Testis (tissue), 5 donors: ENCODE measurements around the gene TAS2R4. TPM values are rescaled to one million over a fixed set of nuclear protein-coding genes. Genes with fewer than 3 reads are reported as not detected.

Experiments
- DNase-seq: peaks from one replicate; pipeline ENCODE4 v3.0.0-alpha.2; 2019
- H3K27ac ChIP-seq, 2 donors: fragments of 200-600 bp; sonication (generic); one replicate each; pipeline ENCODE4 v1.5.1; 2019
- H3K27me3 ChIP-seq: fragments of 200-600 bp; sonication (generic); one replicate; pipeline ENCODE4 v1.5.1; 2019
- H3K36me3 ChIP-seq: fragments of 200-600 bp; sonication (generic); one replicate; pipeline ENCODE4 v1.5.1; 2017; ENCODE audit warnings: low read depth; ENCODE audit errors: missing control alignments
- H3K4me1 ChIP-seq: fragments of 200-600 bp; sonication (generic); one replicate; pipeline ENCODE4 v1.5.1; 2019
- H3K4me3 ChIP-seq, 2 donors: fragments of 200-600 bp; sonication (generic); one replicate each; pipeline ENCODE4 v1.5.1; 2017 to 2019
- H3K9me3 ChIP-seq: fragments of 200-600 bp; sonication (generic); one replicate; pipeline ENCODE4 v1.5.1; 2017
- CTCF ChIP-seq, 3 experiments: fragments of 450-650 bp in 2 of 3; fragments of 200-600 bp in 1 of 3; sonication (generic) in 1 of 3; IDR thresholded peaks; one replicate each; pipeline ENCODE4 v1.5.1; 2016 to 2019; ENCODE audit warnings: antibody characterized with exemption in 3 of 3, mild to moderate bottlenecking in 2 of 3, moderate library complexity in 1 of 3
- POLR2A ChIP-seq: fragments of 450-650 bp; IDR thresholded peaks from one replicate; pipeline ENCODE4 v1.6.1; 2017; ENCODE audit warnings: antibody characterized with exemption, mild to moderate bottlenecking, moderate library complexity
- WGBS, 2 donors: methylation state at CpG; one replicate each; pipeline ENCODE4 v1.1.5; 2018; 5-methylcytosine and 5-hydroxymethylcytosine counted together
- intact Hi-C: fragments of 100-400 bp; cut with DNase I; formaldehyde crosslinking; loops from one replicate; pipeline ENCODE4 v1.15.1; 2023; ENCODE audit warnings: low total_unique reads
- long read RNA-seq, 2 donors: transcript quantifications; one replicate each; lab custom pipeline, GENCODE V29; 2026
- polyA plus RNA-seq: library from polyadenylated mRNA; stranded (reverse); fragments of 350-450 nt; fragmentation: Illumina TruSeq; extraction: RNeasy Lipid Tissue Mini Kit (QIAGEN cat#74804); gene quantifications from one replicate; pipeline ENCODE4 v1.2.3, GENCODE V29; 2014; ENCODE audit warnings: low read depth, low replicate concordance; ENCODE audit not compliant: insufficient read depth
- total RNA-seq, 2 donors: library from RNA; depleted of rRNA; stranded (reverse); fragments of >200 nt; gene quantifications; one replicate each; pipeline ENCODE4 v1.2.3, GENCODE V29; 2016

Gene TAS2R4
- total RNA-seq (1 to 10 TPM; 6.8 to 8.2 TPM), polyA plus RNA-seq (0.71 TPM)
- long read RNA-seq, donor 1: 0 reads
- long read RNA-seq, donor 2: 0 reads

GRCh38 chr7:141776374-141776773, at the start of gene TAS2R4:
TSS of gene TAS2R4 (plus strand) at chr7:141776674. CDS start at chr7:141778489, 1,815 bp downstream.
- intact Hi-C loops: no loop called here
- Histone ChIP-seq H3K4me3 (no peak within 1 kb of the TSS), H3K36me3 (no peaks in the 10 kb centered on the region), H3K27ac (no peak within 1 kb of the TSS), H3K27me3 (no peaks in the 10 kb centered on the region), H3K9me3 (no peaks in the 10 kb centered on the region), H3K4me1 (no peaks in the 10 kb centered on the region)
- no peak for DNase-seq
- 94 to 97% methylated on average over 1 of the region's 1 CpG for WGBS, 2 donors
- TF ChIP-seq POLR2A (no peak), CTCF (IDR thresholded peaks at IDR 0.05) (no peak)

GRCh38 chr7:141729020-141729419, 47.5 kb upstream of the TAS2R4 start:
- 94% methylated on average over 1 of the region's 1 CpG for WGBS, 2 donors
- intact Hi-C loops: no loop called here
- no peaks in the 10 kb centered on the region for H3K4me1 ChIP-seq
- DNase-seq: no peak
- no peaks in the 10 kb centered on the region for H3K27me3 ChIP-seq
- TF ChIP-seq CTCF (IDR thresholded peaks at IDR 0.05): no peak
- no peak for TF ChIP-seq POLR2A
- no peak overlapping the region for H3K27ac ChIP-seq
- no peak overlapping the region for H3K4me3 ChIP-seq
- H3K36me3 ChIP-seq: no peaks in the 10 kb centered on the region
- no peaks in the 10 kb centered on the region for H3K9me3 ChIP-seq

- intact Hi-C loops: no loop called here
- Histone ChIP-seq H3K27ac (no peak overlapping the region), H3K4me3 (no peak overlapping the region), H3K4me1 (no peaks in the 10 kb centered on the region), H3K36me3 (no peaks in the 10 kb centered on the region), H3K9me3 (no peaks in the 10 kb centered on the region), H3K27me3 (no peaks in the 10 kb centered on the region)
- WGBS, 2 donors: 81 to 87% methylated on average over 17 to 23 of the region's 24 CpGs
- TF ChIP-seq POLR2A: no peak
- no peak for TF ChIP-seq CTCF (IDR thresholded peaks at IDR 0.05)
- no peak for DNase-seq
These were observed 44.9 kb upstream of the TAS2R4 start for GRCh38 chr7:141731476-141732149.

- no peaks in the 10 kb centered on the region for H3K9me3 ChIP-seq
- intact Hi-C loops: no loop called here
- peak overlapping the region; percentile 64 to 78 for H3K4me3 ChIP-seq
- H3K36me3 ChIP-seq: no peaks in the 10 kb centered on the region
- H3K27me3 ChIP-seq: no peaks in the 10 kb centered on the region
- DNase-seq: peak; percentile 23
- peak overlapping the region; percentile 66 to 88 for H3K27ac ChIP-seq
- peaks cover 15% of the 10 kb centered on the region for H3K4me1 ChIP-seq
- TF ChIP-seq CTCF (IDR thresholded peaks at IDR 0.05) (no peak), POLR2A (no peak)
- 44 to 54% methylated on average over 11 of the region's 11 CpGs for WGBS, 2 donors
These were observed 39.2 kb upstream of the TAS2R4 start for GRCh38 chr7:141737118-141737835.
